Mucosa of gallbladder (tissue), 1 donor: Measurements from ENCODE around the gene TULP1. TPM values are rescaled to one million over a fixed set of nuclear protein-coding genes. Genes with fewer than 3 reads are reported as not detected.

Source experiments
- DNase-seq: peaks from one replicate; pipeline ENCODE4 v3.0.0-alpha.2; 2020; ENCODE audit warnings: low spot score
- total RNA-seq: library from RNA; stranded (reverse); gene quantifications from one replicate; pipeline ENCODE4 v1.2.1, GENCODE V29; 2021
- donor health status: DM: no; HTN: no; CAD: no.

The TULP1 gene
- total RNA-seq, 1 donor from 2014 or later = not detected

GRCh38 chr6:35465646-35466045 is 47.0 kb downstream of the TULP1 start:
- no peak for DNase-seq

GRCh38 chr6:35463292-35463691 is 49.4 kb downstream of the TULP1 start:
- no peak for DNase-seq

DNA sequence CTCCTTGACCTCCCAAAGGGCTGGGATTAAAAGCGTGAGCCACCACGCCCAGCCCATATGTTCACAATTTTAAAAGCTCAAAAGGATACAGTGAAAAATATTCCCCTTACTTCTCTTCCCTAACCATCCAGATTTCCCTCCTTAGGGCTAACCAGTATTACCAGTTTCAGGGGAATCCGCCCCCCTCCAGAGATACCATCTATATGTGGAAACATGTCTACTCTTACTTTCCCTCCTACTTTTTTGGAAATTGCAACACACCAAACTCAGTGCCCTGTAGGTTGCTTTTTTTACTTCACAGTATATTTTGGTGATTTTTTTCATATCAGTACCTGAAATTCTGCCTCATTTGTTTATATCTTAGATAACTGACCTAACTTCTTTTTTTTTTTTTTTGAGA is 51.4 kb downstream of the TULP1 start:
- DNase-seq = no peak

DNA sequence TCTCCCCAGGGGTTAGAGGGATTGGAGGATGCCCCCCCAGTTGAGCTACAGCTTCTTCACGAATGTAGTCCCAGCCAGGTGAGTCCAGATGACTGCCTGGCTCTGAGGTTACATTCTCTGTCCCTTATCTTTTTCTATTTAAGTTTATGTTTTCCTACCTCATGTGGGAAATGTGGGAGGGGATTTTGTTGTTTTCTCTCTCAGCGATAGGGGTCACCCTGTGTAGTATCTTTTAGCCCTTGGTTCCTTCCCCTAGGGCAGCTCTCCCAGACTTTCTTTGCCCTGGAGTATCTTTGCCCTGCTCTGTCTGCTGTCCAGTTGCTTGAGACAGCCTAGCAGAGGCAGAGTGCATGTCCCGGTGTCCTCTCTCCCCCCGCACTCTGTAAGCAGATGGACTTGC is 54.8 kb downstream of the TULP1 start:
- no peak for DNase-seq

GRCh38 chr6:35454391-35455110 is 58.1 kb downstream of the TULP1 start:
- DNase-seq = no peak

DNA sequence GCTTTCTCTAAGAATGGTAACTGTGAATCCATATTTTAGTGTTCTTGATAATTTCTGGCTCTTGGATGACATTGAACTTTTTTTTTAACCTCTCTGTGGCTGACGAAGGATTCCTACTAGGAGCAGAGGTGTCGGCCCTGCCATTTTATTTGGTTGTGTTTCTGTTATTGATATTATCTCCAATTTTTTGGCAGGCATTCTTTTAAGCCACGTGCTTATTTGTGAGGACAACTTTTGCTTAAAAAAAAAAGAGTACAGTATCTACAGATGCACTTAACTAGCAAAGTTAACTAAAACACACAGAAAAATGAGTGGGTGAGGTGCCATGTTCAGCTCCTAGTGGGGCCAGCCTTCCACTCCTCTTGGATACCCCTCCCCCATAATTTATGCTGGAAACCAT is 59.5 kb downstream of the TULP1 start:
- DNase-seq = no peak

- DNase-seq = peak; percentile 95
Measured at GRCh38 chr6:35452183-35453090, 60.3 kb downstream of the TULP1 start, which contains the start of gene FANCE. Gene FANCE (plus strand): TSS chr6:35452338. CDS start chr6:35452546, 208 bp downstream.

DNA sequence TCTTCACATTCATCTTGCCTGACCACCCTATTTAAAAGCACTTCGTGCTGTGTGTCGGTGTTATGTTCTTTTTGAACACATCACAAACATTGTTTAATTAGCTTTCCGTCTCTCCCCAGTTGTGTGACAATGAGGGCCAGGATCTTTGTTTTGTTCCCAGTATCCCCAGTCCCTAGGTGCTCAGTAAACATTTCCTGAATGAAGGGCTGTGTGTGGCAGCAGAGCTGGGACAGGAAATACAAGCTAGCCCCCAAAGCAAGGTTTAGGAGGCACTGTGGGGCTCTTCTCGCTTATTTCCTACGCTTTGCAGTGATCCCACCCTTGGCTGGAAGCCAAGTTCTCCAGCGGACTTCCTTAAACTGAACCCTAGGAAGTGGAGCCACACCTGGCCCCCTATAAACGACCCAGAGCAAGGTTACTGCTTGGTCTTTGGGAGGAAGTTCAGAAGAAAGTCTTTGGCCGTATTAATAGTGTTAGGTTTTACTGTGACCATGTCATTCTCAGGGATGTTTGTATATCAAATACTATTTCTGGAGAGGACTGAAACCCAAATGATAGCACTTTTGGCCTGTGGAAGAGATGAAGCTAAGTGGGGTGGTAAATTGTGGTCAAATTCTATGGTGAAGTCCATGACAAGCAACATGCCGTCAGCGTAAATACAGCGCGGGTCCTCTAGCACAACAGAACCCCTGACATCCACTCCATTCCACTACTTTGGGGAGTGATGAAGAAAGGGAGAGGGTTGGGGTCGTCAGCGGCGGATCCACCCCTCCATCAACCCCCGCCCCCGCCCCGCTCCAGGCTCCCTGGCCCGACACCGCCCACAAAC is 61.1 kb downstream of the TULP1 start:
- DNase-seq = no peak

- DNase-seq = no peak
Measured at GRCh38 chr6:35449287-35449881, 63.3 kb downstream of the TULP1 start.

- DNase-seq = no peak
Measured at GRCh38 chr6:35448191-35448590, 64.5 kb downstream of the TULP1 start.

Other genes starting within 250 kb of the TULP1 start
- gene DEF6, start 215.1 kb downstream of the TULP1 start, total RNA-seq = 19.5 TPM
- gene PPARD, start 170.3 kb downstream of the TULP1 start, total RNA-seq = 27.9 TPM
- gene FANCE, start 60.6 kb downstream of the TULP1 start, total RNA-seq = 2.6 TPM
- gene RPL10A, start 44.5 kb downstream of the TULP1 start, total RNA-seq = 921 TPM
- gene TEAD3, start 15.8 kb downstream of the TULP1 start, total RNA-seq = 45.3 TPM
- 174 TPM for gene FKBP5, start 176.0 kb upstream of the TULP1 start, total RNA-seq
- 1.1 TPM for gene ARMC12, start 224.1 kb upstream of the TULP1 start, total RNA-seq